Measurements from ENCODE around the gene SC5D.
A peak's percentile ranks its signal among the peaks of the same experiment; 100 is the strongest.

The SC5D gene

GRCh38 chr11:121309688-121310087 is 17.1 kb downstream of the SC5D start:
- in situ Hi-C loops (cut with MboI; ENCODE audit: low pct_unique_long_range_greater_than_20kb, low sequenced_read_pairs, unreplicated experiment): no loop called here
- DNase-seq (ENCODE audit: low spot score): peak; percentile 47
- no peak for TF ChIP-seq CTCF (IDR thresholded peaks at IDR 0.05; ENCODE audit: extremely low read depth, insufficient read depth, missing control alignments)

- no peak for TF ChIP-seq CTCF (IDR thresholded peaks at IDR 0.05; ENCODE audit: extremely low read depth, insufficient read depth, missing control alignments)
- in situ Hi-C loops (cut with MboI; ENCODE audit: low pct_unique_long_range_greater_than_20kb, low sequenced_read_pairs, unreplicated experiment): no loop called here
- DNase-seq (ENCODE audit: low spot score): no peak
These were observed 18.3 kb downstream of the SC5D start for GRCh38 chr11:121310908-121311307.

GRCh38 chr11:121311373-121311772 is 18.8 kb downstream of the SC5D start:
- in situ Hi-C loops (cut with MboI; ENCODE audit: low pct_unique_long_range_greater_than_20kb, low sequenced_read_pairs, unreplicated experiment): no loop called here
- TF ChIP-seq CTCF (IDR thresholded peaks at IDR 0.05; ENCODE audit: extremely low read depth, insufficient read depth, missing control alignments): no peak
- DNase-seq (ENCODE audit: low spot score): no peak

- DNase-seq (ENCODE audit: low spot score): no peak
- no peak for TF ChIP-seq CTCF (IDR thresholded peaks at IDR 0.05; ENCODE audit: extremely low read depth, insufficient read depth, missing control alignments)
- in situ Hi-C loops (cut with MboI; ENCODE audit: low pct_unique_long_range_greater_than_20kb, low sequenced_read_pairs, unreplicated experiment): no loop called here
These were observed 19.9 kb downstream of the SC5D start for GRCh38 chr11:121312483-121312882.

- in situ Hi-C loops (cut with MboI; ENCODE audit: low pct_unique_long_range_greater_than_20kb, low sequenced_read_pairs, unreplicated experiment): loop anchor here (5.0 kb wide), 1 partner anchor 273 kb away; no protein-coding TSS in a partner anchor
- peak; percentile 83 for TF ChIP-seq CTCF (IDR thresholded peaks at IDR 0.05; ENCODE audit: extremely low read depth, insufficient read depth, missing control alignments)
- DNase-seq (ENCODE audit: low spot score): no peak
These were observed 26.6 kb downstream of the SC5D start for GRCh38 chr11:121318848-121319834.

- TF ChIP-seq CTCF (IDR thresholded peaks at IDR 0.05; ENCODE audit: extremely low read depth, insufficient read depth, missing control alignments): peak; percentile 77
- in situ Hi-C loops (cut with MboI; ENCODE audit: low pct_unique_long_range_greater_than_20kb, low sequenced_read_pairs, unreplicated experiment): loop anchor here (10.0 kb wide), 1 partner anchor 133 kb away; the partner anchor contains the start of genes SORL1 and SORL1-AS1
- DNase-seq (ENCODE audit: low spot score): peak; percentile 37
These were observed 29.2 kb downstream of the SC5D start for GRCh38 chr11:121321614-121322243.

Data from GM13977 (cell line).